Progenitor cell of endocrine pancreas (in vitro differentiated cells): ENCODE results near the gene MYPN. TPM values are rescaled to one million over a fixed set of nuclear protein-coding genes. Genes with fewer than 3 reads are reported as not detected.

ENCODE experiments used
- DNase-seq: peaks from one replicate; pipeline ENCODE4 v3.0.0; 2021; ENCODE audit warnings: low spot score; ENCODE audit not compliant: unreplicated experiment
- H3K27ac Mint-ChIP-seq: 2 replicates; pipeline ENCODE4 v1.8.0; 2021; ENCODE audit warnings: mild to moderate bottlenecking, moderate library complexity, mixed read lengths
- H3K27me3 Mint-ChIP-seq: 2 replicates; pipeline ENCODE4 v1.8.0; 2021; ENCODE audit warnings: mixed read lengths
- H3K36me3 Mint-ChIP-seq: 2 replicates; pipeline ENCODE4 v1.8.0; 2022; ENCODE audit warnings: mixed read lengths; ENCODE audit not compliant: insufficient read depth
- H3K4me1 Mint-ChIP-seq: 2 replicates; pipeline ENCODE4 v1.8.0; 2021; ENCODE audit warnings: low read depth, mixed read lengths
- H3K4me3 Mint-ChIP-seq: 2 replicates; pipeline ENCODE4 v1.8.0; 2021; ENCODE audit warnings: low read depth, mild to moderate bottlenecking, moderate library complexity, mixed read lengths
- H3K9me3 Mint-ChIP-seq: 2 replicates; pipeline ENCODE4 v1.8.0; 2021; ENCODE audit warnings: low read depth, mixed read lengths
- total RNA-seq: library from RNA; stranded (reverse); gene quantifications from 2 replicates; pipeline ENCODE4 v1.2.1, GENCODE V29; 2021
- TF ChIP-seq, protein P1 (sequence below): fragments of 200-600 bp; sonication (generic); IDR thresholded peaks from one replicate; pipeline ENCODE4 v1.5.0; 2021; ENCODE audit warnings: antibody characterized with exemption, mild to moderate bottlenecking; ENCODE audit not compliant: unreplicated experiment

The MYPN gene
- total RNA-seq, 1 donor from 2014 or later, result 0.05 TPM

DNA sequence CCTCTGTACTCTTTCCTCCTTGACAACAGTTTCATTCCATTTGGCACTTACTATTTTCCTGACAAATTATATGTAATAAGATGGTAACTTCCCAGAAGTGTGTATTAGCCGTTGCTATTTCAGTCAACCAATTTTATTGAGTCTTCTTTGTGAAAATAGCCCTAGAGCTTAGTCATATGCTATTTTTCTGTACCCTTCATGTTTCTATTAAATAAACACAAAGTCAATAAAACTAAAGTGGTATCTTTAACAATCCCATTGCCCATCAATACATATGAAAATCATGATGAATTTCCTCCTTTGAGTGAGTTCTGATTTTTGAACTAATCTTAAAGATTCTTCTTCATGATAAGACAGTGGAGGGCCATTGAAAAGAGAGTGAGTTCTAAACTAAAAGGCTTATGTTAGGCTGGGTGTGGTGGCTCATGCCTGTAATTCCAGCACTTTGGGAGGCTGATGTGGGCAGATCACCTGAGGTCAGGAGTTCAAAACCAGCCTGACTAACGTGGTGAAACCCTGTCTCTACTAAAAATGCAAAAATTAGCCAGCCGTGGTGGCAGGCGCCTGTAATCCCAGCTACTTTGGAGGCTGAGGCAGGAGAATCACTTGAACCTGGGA, 5.9 kb upstream of the MYPN start:
- H3K27me3 Mint-ChIP-seq, result no peaks in the 10 kb centered on the region
- H3K9me3 Mint-ChIP-seq, result no peaks in the 10 kb centered on the region
- H3K4me3 Mint-ChIP-seq, result no peak overlapping the region
- DNase-seq, result no peak
- no peaks in the 10 kb centered on the region for H3K36me3 Mint-ChIP-seq
- H3K27ac Mint-ChIP-seq, result no peak overlapping the region
- TF ChIP-seq, protein P1, sequence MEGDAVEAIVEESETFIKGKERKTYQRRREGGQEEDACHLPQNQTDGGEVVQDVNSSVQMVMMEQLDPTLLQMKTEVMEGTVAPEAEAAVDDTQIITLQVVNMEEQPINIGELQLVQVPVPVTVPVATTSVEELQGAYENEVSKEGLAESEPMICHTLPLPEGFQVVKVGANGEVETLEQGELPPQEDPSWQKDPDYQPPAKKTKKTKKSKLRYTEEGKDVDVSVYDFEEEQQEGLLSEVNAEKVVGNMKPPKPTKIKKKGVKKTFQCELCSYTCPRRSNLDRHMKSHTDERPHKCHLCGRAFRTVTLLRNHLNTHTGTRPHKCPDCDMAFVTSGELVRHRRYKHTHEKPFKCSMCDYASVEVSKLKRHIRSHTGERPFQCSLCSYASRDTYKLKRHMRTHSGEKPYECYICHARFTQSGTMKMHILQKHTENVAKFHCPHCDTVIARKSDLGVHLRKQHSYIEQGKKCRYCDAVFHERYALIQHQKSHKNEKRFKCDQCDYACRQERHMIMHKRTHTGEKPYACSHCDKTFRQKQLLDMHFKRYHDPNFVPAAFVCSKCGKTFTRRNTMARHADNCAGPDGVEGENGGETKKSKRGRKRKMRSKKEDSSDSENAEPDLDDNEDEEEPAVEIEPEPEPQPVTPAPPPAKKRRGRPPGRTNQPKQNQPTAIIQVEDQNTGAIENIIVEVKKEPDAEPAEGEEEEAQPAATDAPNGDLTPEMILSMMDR, result no peak
- peaks cover 17% of the 10 kb centered on the region for H3K4me1 Mint-ChIP-seq

DNA sequence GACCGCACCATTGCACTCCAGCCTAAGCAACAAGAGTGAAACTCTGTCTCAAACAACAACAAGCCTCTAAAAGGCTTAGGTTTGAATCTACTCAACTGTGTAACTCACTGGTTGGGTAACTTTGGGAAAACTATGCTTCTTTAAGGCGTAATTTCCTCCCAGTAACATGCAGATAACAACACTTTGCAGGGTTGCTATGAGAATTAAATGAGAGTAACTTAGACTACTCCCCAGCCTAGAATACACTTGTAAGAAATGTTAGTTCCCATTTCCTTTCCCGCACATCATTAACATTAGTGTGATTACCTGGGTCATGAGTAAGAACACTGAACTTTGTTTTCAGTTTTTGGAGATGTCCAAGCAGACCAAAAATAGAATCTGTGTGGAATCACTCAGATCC, 5.4 kb upstream of the MYPN start:
- H3K9me3 Mint-ChIP-seq, result no peaks in the 10 kb centered on the region

DNA sequence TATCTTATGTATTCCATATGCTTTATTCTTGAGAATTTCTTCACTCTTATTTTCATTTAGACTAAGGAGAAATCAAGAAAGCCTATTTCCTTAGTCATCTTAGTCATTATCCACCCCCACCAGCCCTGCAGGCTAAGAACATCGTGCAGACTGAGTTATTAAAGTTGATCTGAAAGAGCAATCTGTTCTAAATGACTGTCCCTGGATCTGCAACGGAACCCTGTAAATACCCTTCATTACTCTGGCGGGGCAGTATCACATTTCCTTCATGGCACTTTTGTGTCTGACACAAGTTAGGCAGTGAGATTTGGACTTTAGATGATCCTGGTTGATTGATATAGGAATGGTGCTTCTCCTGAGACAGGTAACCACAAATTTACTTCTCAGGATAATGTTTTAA, 3.5 kb upstream of the MYPN start:
- H3K27me3 Mint-ChIP-seq, result no peaks in the 10 kb centered on the region
- no peak overlapping the region for H3K27ac Mint-ChIP-seq
- DNase-seq, result no peak
- H3K4me3 Mint-ChIP-seq, result no peak overlapping the region
- H3K9me3 Mint-ChIP-seq, result no peaks in the 10 kb centered on the region
- TF ChIP-seq, protein P1, result no peak
- peaks cover 21% of the 10 kb centered on the region for H3K4me1 Mint-ChIP-seq
- H3K36me3 Mint-ChIP-seq, result no peaks in the 10 kb centered on the region

More for the DNA sequence above, 5.4 kb upstream of the MYPN start:
- H3K4me3 Mint-ChIP-seq, result no peak overlapping the region
- no peaks in the 10 kb centered on the region for H3K27me3 Mint-ChIP-seq
- TF ChIP-seq, protein P1, result no peak
- peaks cover 17% of the 10 kb centered on the region for H3K4me1 Mint-ChIP-seq
- no peaks in the 10 kb centered on the region for H3K36me3 Mint-ChIP-seq
- no peak for DNase-seq
- no peak overlapping the region for H3K27ac Mint-ChIP-seq

DNA sequence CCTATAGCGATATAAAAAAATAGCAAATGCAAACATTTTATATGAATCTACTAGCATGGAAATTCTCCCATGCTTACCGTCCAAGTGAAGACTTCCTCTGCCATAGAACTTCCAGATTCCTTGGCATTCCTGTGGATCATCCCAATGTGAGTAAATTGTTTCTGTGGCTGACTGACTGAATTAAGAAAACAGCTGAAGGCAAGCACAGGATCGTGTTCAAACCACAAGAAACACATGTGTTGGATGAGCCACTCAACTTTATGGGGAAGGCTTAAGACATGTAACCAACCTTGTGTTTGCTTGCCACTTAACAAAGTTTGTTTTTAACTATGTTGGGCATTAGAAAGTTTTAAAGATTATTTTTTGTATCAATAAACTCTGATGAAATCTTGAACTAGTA, 2.6 kb upstream of the MYPN start:
- Mint-ChIP-seq H3K9me3 (no peaks in the 10 kb centered on the region), H3K4me3 (no peak overlapping the region), H3K27ac (no peak overlapping the region), H3K4me1 (peaks cover 25% of the 10 kb centered on the region), H3K27me3 (no peaks in the 10 kb centered on the region), H3K36me3 (no peaks in the 10 kb centered on the region)
- DNase-seq, result no peak
- TF ChIP-seq, protein P1, result no peak

DNA sequence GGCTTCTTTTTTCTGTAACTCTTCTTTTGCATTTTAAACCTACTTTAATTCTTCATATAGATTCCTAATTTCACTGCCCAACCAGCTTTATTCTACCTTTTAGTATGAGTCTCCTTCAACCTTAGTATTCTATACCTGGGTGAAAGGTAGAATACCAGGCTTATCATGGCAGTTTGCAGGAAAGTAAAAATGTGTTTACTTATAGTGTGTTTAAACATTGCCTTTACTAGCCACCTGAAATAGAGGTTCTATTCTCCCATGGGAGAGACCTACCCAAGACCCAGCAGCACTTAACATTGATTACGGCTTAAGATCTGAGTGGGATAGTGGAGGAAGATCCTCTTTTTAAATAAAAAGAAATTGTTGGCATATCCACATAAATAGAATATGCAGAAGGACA, 1.6 kb upstream of the MYPN start:
- TF ChIP-seq, protein P1, result no peak
- no peak overlapping the region for H3K27ac Mint-ChIP-seq
- no peak for DNase-seq
- H3K4me3 Mint-ChIP-seq, result no peak overlapping the region
- H3K27me3 Mint-ChIP-seq, result no peaks in the 10 kb centered on the region
- no peaks in the 10 kb centered on the region for H3K9me3 Mint-ChIP-seq
- no peaks in the 10 kb centered on the region for H3K36me3 Mint-ChIP-seq
- peaks cover 34% of the 10 kb centered on the region for H3K4me1 Mint-ChIP-seq
